Fibroblast of the conjunctiva (primary cell): ENCODE measurements around the gene OR2C1.
A peak's percentile ranks its signal among the peaks of the same experiment; 100 is the strongest.

Source experiments
- DNase-seq: peaks from one replicate; pipeline ENCODE4 v3.0.0-alpha.2; 2010; ENCODE audit warnings: low read depth

The OR2C1 gene

GRCh38 chr16:3400446-3400778, 44.7 kb downstream of the OR2C1 start:
- DNase-seq, result no peak

GRCh38 chr16:3400779-3401688, 45.3 kb downstream of the OR2C1 start, which contains the start of the genes ZNF174 and ZSCAN32:
ZNF174 (plus strand) TSS chr16:3401215; CDS start chr16:3402005, 790 bp downstream.
ZSCAN32 (minus strand) TSS chr16:3401004; CDS start chr16:3397557, 3,447 bp downstream.
- DNase-seq, result peak; percentile 99

- DNase-seq, result no peak
Observed at GRCh38 chr16:3401719-3402397, 46.2 kb downstream of the OR2C1 start.
